ENCODE results near the gene NEDD4L. TPM values are rescaled to one million over a fixed set of nuclear protein-coding genes. Genes with fewer than 3 reads are reported as not detected.

The NEDD4L gene
- total RNA-seq, 1 donor from 2014 or later = 93.9 TPM

DNA sequence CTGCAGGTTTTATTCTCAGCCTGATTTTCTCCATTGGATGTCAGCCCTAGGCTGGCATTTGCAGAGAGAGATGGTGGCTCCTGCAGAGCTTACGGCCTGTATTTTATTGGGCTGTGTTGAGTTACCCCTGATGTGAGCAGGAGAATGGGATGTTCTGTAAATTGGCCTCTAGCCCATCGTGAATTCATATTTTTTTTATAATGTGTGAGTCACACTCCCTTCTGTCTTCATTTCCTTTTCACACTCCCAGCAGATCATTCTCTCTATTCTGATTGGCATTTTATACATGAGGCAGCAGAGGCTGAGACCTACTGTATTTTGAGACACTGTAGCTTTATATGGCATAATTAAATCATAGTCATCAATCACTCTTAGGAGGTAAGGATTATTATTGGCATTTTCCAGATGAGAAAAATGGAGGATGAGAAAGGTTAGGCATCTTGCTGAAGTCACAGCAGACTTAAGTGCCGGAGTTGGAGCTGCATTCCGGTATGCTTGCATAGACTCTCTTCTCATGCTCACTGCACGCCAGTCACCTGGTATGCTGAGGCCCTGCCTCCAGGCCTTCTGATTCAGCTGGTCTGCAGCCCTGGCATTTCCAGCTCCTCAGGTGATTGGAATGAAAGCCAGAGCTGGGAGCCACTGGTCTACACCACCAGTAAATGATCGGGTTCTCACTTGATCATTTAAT is 142.4 kb downstream of the NEDD4L start:
- DNase-seq (ENCODE audit: low read depth) (peak; percentile 93), FAIRE-seq (peak; percentile 86)
- Mint-ChIP-seq H3K9me3 (ENCODE audit: unreplicated experiment) (no peaks in the 10 kb centered on the region), H3K36me3 (ENCODE audit: low read depth, unreplicated experiment) (peaks cover 2% of the 10 kb centered on the region), H3K27me3 (ENCODE audit: low read depth, unreplicated experiment) (no peaks in the 10 kb centered on the region), H3K4me1 (ENCODE audit: low read depth, unreplicated experiment) (peaks cover 44% of the 10 kb centered on the region), H3K27ac (ENCODE audit: unreplicated experiment) (peak overlapping the region; percentile 99), H3K4me3 (ENCODE audit: unreplicated experiment) (no peak overlapping the region)
- H3K4me2 ChIP-seq (ENCODE audit: low read length) = peak overlapping the region; percentile 73
- no peaks in the 10 kb centered on the region for H3K79me2 ChIP-seq (ENCODE audit: insufficient read depth, low read length)
- peak overlapping the region; percentile 81 for H3K27ac ChIP-seq (ENCODE audit: low read depth, low read length)
- no peaks in the 10 kb centered on the region for H3K27me3 ChIP-seq (ENCODE audit: insufficient read depth, low read length)
- peak overlapping the region; percentile 42 for H2AFZ ChIP-seq (ENCODE audit: low read depth, low read length)
- H3K36me3 ChIP-seq (ENCODE audit: insufficient read depth, low read length) = no peaks in the 10 kb centered on the region
- no peaks in the 10 kb centered on the region for H3K9me3 ChIP-seq (ENCODE audit: insufficient read depth, low read depth, low read length)
- peak overlapping the region; percentile 5 for H3K4me3 ChIP-seq (ENCODE audit: insufficient read depth, low read depth, low read length)
- TF ChIP-seq, protein P1, sequence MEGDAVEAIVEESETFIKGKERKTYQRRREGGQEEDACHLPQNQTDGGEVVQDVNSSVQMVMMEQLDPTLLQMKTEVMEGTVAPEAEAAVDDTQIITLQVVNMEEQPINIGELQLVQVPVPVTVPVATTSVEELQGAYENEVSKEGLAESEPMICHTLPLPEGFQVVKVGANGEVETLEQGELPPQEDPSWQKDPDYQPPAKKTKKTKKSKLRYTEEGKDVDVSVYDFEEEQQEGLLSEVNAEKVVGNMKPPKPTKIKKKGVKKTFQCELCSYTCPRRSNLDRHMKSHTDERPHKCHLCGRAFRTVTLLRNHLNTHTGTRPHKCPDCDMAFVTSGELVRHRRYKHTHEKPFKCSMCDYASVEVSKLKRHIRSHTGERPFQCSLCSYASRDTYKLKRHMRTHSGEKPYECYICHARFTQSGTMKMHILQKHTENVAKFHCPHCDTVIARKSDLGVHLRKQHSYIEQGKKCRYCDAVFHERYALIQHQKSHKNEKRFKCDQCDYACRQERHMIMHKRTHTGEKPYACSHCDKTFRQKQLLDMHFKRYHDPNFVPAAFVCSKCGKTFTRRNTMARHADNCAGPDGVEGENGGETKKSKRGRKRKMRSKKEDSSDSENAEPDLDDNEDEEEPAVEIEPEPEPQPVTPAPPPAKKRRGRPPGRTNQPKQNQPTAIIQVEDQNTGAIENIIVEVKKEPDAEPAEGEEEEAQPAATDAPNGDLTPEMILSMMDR (IDR thresholded peaks at IDR 0.05; ENCODE audit: insufficient read depth, low read depth, low read length) = no peak
- no peak for TF ChIP-seq EZH2 (IDR thresholded peaks at IDR 0.05; ENCODE audit: insufficient read depth, low read length)
- H4K20me1 ChIP-seq (ENCODE audit: insufficient read depth, low read length) = no peaks in the 10 kb centered on the region
- peak overlapping the region; percentile 53 for H3K9ac ChIP-seq (ENCODE audit: low read length)
- H3K4me1 ChIP-seq (ENCODE audit: insufficient read depth, low read length) = peaks cover 24% of the 10 kb centered on the region

DNA sequence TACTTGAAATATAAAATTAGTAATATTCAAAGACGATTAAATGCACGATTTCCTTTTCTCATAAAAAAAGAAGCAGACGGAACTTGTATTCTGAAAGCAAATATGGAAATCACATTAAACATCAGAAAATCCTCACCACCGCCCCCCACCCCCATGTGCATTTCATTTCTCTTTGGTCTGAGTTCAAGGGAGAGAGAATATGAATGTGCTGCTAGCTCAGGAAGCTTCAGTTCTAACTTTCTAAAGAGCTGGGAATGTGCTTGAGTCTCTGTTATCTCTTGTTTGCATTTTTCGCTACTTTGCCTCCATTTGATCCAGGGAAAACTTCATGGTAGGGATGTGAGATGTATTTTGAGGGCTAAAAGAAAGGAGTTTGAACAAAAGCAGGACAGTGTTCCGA is 143.6 kb downstream of the NEDD4L start:
- Mint-ChIP-seq H3K4me1 (ENCODE audit: low read depth, unreplicated experiment) (peaks cover 46% of the 10 kb centered on the region), H3K4me3 (ENCODE audit: unreplicated experiment) (no peak overlapping the region), H3K27me3 (ENCODE audit: low read depth, unreplicated experiment) (no peaks in the 10 kb centered on the region), H3K9me3 (ENCODE audit: unreplicated experiment) (no peaks in the 10 kb centered on the region), H3K36me3 (ENCODE audit: low read depth, unreplicated experiment) (peaks cover 2% of the 10 kb centered on the region), H3K27ac (ENCODE audit: unreplicated experiment) (peak overlapping the region; percentile 58)
- Histone ChIP-seq H3K4me1 (ENCODE audit: insufficient read depth, low read length) (peaks cover 24% of the 10 kb centered on the region), H3K9ac (ENCODE audit: low read length) (no peak overlapping the region), H3K79me2 (ENCODE audit: insufficient read depth, low read length) (no peaks in the 10 kb centered on the region), H3K4me2 (ENCODE audit: low read length) (no peak overlapping the region), H3K27ac (ENCODE audit: low read depth, low read length) (no peak overlapping the region), H4K20me1 (ENCODE audit: insufficient read depth, low read length) (no peaks in the 10 kb centered on the region), H2AFZ (ENCODE audit: low read depth, low read length) (no peak overlapping the region), H3K9me3 (ENCODE audit: insufficient read depth, low read depth, low read length) (no peaks in the 10 kb centered on the region), H3K27me3 (ENCODE audit: insufficient read depth, low read length) (no peaks in the 10 kb centered on the region), H3K4me3 (ENCODE audit: insufficient read depth, low read depth, low read length) (no peak overlapping the region), H3K36me3 (ENCODE audit: insufficient read depth, low read length) (no peaks in the 10 kb centered on the region)
- TF ChIP-seq EZH2 (IDR thresholded peaks at IDR 0.05; ENCODE audit: insufficient read depth, low read length) = no peak
- TF ChIP-seq, protein P1 (IDR thresholded peaks at IDR 0.05; ENCODE audit: insufficient read depth, low read depth, low read length) = no peak
- DNase-seq (ENCODE audit: low read depth) = no peak
- no peak for FAIRE-seq

DNA sequence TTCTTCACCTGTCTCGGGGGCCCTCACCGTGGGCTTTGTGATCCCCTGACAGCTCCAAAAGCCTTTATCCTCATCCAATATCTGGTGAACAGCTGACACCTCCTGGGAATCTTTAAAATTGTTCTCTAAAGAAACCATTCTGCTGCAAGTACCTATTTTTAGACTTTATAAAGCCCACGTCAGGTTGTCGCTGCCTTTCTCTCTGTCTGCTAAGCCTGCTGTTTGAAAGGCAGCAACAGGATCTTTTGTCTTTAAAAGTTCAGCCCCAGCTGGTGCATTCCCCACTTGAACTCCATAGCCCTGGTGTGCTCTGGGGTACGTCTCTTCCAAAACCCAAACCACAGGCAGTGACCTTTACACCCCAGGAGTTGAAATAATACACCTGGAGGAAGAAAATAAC is 145.0 kb downstream of the NEDD4L start:
- DNase-seq (ENCODE audit: low read depth) = no peak
- Histone ChIP-seq H3K36me3 (ENCODE audit: insufficient read depth, low read length) (no peaks in the 10 kb centered on the region), H3K9ac (ENCODE audit: low read length) (no peak overlapping the region), H3K4me2 (ENCODE audit: low read length) (no peak overlapping the region), H4K20me1 (ENCODE audit: insufficient read depth, low read length) (no peaks in the 10 kb centered on the region), H3K27me3 (ENCODE audit: insufficient read depth, low read length) (no peaks in the 10 kb centered on the region), H3K4me3 (ENCODE audit: insufficient read depth, low read depth, low read length) (no peak overlapping the region), H3K4me1 (ENCODE audit: insufficient read depth, low read length) (peaks cover 24% of the 10 kb centered on the region), H3K27ac (ENCODE audit: low read depth, low read length) (no peak overlapping the region), H3K9me3 (ENCODE audit: insufficient read depth, low read depth, low read length) (no peaks in the 10 kb centered on the region), H3K79me2 (ENCODE audit: insufficient read depth, low read length) (no peaks in the 10 kb centered on the region), H2AFZ (ENCODE audit: low read depth, low read length) (no peak overlapping the region)
- no peaks in the 10 kb centered on the region for H3K9me3 Mint-ChIP-seq (ENCODE audit: unreplicated experiment)
- H3K4me1 Mint-ChIP-seq (ENCODE audit: low read depth, unreplicated experiment) = peaks cover 46% of the 10 kb centered on the region
- peaks cover 2% of the 10 kb centered on the region for H3K36me3 Mint-ChIP-seq (ENCODE audit: low read depth, unreplicated experiment)
- TF ChIP-seq, protein P1 (IDR thresholded peaks at IDR 0.05; ENCODE audit: insufficient read depth, low read depth, low read length) = no peak
- TF ChIP-seq EZH2 (IDR thresholded peaks at IDR 0.05; ENCODE audit: insufficient read depth, low read length) = no peak
- FAIRE-seq = no peak
- H3K27me3 Mint-ChIP-seq (ENCODE audit: low read depth, unreplicated experiment) = no peaks in the 10 kb centered on the region
- no peak overlapping the region for H3K4me3 Mint-ChIP-seq (ENCODE audit: unreplicated experiment)
- H3K27ac Mint-ChIP-seq (ENCODE audit: unreplicated experiment) = peak overlapping the region; percentile 50
